Left cardiac atrium (tissue), 4 donors: Measurements from ENCODE around the gene MRPS10. TPM values are rescaled to one million over a fixed set of nuclear protein-coding genes. Genes with fewer than 3 reads are reported as not detected.

Experiments
- ATAC-seq, 2 donors: fragments of 200-7000 bp; cut with Tn5 transposase; one replicate each; pipeline ENCODE4 v1.9.1; 2020; ENCODE audit warnings: mild to moderate bottlenecking in 2 of 2, moderate library complexity in 2 of 2
- DNase-seq: peaks from one replicate; pipeline ENCODE4 v3.0.0-alpha.2; 2020
- intact Hi-C, 2 donors: fragments of 100-400 bp; cut with DNase I; formaldehyde crosslinking; loops; one replicate each; pipeline versions ENCODE4 v1.14.1 to v1.15.1; 2022 to 2023
- total RNA-seq, 2 donors: library from RNA; stranded (reverse); fragmentation: NEBNext Ultra II Directional; extraction: Animal tissue kit (Norgen Biotek cat#: 25700); gene quantifications; one replicate each; pipeline ENCODE4 v1.2.1, GENCODE V29; 2021
- donor health status: DM: no; HTN: yes; CAD: no.
- donor health status: DM: no; HTN: yes; CAD: no; lungs with severe emphysema.
- donor health status: DM: yes; HTN: yes; CAD: no.
- donor health status: Dilated cardiomyopathy.

MRPS10 gene
- total RNA-seq, 2 donors from 2014 or later = 39.2 to 44.2 TPM

- DNase-seq = no peak
- no peak for ATAC-seq
- intact Hi-C loops = no loop called here
Measured at GRCh38 chr6:42162384-42162783, 55.3 kb downstream of the MRPS10 start.

- ATAC-seq (no peak), DNase-seq (no peak)
- intact Hi-C loops = no loop called here
Measured at GRCh38 chr6:42159431-42160024, 58.1 kb downstream of the MRPS10 start.

GRCh38 chr6:42158631-42159030 is 59.0 kb downstream of the MRPS10 start:
- intact Hi-C loops = no loop called here
- DNase-seq (no peak), ATAC-seq (no peak)

DNA sequence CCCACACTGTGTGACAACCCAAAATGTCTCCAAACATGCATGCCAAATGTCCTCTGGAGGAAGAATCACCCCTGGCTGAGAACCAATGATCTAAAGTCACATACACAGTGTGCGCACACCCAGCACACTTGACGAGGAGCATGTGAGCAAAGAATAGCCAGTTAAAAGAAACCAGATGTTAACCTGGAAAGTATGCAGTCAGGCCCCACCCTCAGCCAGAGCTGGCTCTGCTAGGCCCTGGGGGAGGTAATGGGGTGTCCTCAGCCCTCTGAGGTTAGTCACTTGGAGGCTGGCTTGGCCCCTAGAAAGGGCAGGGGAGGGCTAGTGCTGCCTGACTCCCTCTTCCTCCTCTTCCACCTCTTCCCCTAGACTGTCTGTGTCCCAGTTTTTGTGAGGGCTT is 59.6 kb downstream of the MRPS10 start:
- intact Hi-C loops = no loop called here
- ATAC-seq = peak in 1 of 2 donors; percentile 23
- no peak for DNase-seq

Other genes starting within 250 kb of the MRPS10 start
- gene TAF8, start 167.3 kb downstream of the MRPS10 start, total RNA-seq = 10 to 100 TPM; 20.5 to 25.3 TPM
- 1 to 10 TPM; 1.5 to 2.6 TPM for gene C6orf132, start 75.2 kb downstream of the MRPS10 start, total RNA-seq
- not detected for gene GUCA1A, start 44.5 kb downstream of the MRPS10 start, total RNA-seq
- 1 to 10 TPM in 1 of 2 donors, under 1 TPM in 1; 0.88 to 2.9 TPM for gene GUCA1B, start 22.9 kb downstream of the MRPS10 start, total RNA-seq
- 1 to 10 TPM; 1.2 to 2.6 TPM for gene TRERF1, start 234.1 kb upstream of the MRPS10 start, total RNA-seq